HepG2 (cell line): ENCODE measurements around the gene STAT4. TPM values are rescaled to one million over a fixed set of nuclear protein-coding genes. Genes with fewer than 3 reads are reported as not detected.

Experiments
- ATAC-seq: fragments of 200-7000 bp; cut with Tn5 transposase; 3 replicates; pipeline ENCODE4 v1.9.1; 2020; ENCODE audit warnings: mild to moderate bottlenecking, moderate library complexity
- BruUV-seq: library from RNA; stranded (reverse); fragments of 400-500 nt; replicated peaks from 2 replicates; lab custom pipeline; 2021; lab: Mats Ljungman, UMichigan
- CTCF ChIA-PET: fragments of 300-600 bp; formaldehyde crosslinking; extraction: SDS; loops from one replicate; lab custom pipeline; 2021; ENCODE audit warnings: low total read pairs, inconsistent platforms, low intra/inter-chr PET ratio; lab: Yijun Ruan, JAX
- POLR2A ChIA-PET: fragments of 350-600 bp; sonication (Branson Sonifier 250); formaldehyde crosslinking; loops from one replicate; lab custom pipeline; 2020; ENCODE audit warnings: antibody characterized with exemption, inconsistent platforms; lab: Yijun Ruan, JAX
- DNase-seq: peaks from one replicate; pipeline ENCODE4 v3.0.0-alpha.2; 2015; ENCODE audit warnings: low spot score
- FAIRE-seq: peaks from 3 replicates; lab custom pipeline; 2011; peaks lifted over from hg19 to GRCh38; lab: Jason Lieb, UNC
- H2AFZ ChIP-seq: one replicate; pipeline ENCODE4 v1.6.1; 2011; ENCODE audit warnings: low read length, inconsistent platforms
- H3K27ac ChIP-seq: fragments of 300-600 bp; 3 replicates; pipeline ENCODE4 v1.8.0; 2011; ENCODE audit warnings: mixed run types, mild to moderate bottlenecking, mixed read lengths, low read length, inconsistent platforms; ENCODE audit not compliant: insufficient read depth; ENCODE audit errors: extremely low read length
- H3K27me3 ChIP-seq, 2 experiments: fragments of 200-600 bp in 1 of 2; 2 replicates in 1 of 2; 3 replicates in 1 of 2; pipeline versions ENCODE4 v1.6.0 to v1.8.0; 2011; ENCODE audit warnings: low read length in 2 of 2, mild to moderate bottlenecking in 2 of 2, moderate library complexity in 2 of 2, inconsistent platforms in 1 of 2; ENCODE audit not compliant: insufficient read depth in 2 of 2, control insufficient read depth in 1 of 2
- H3K36me3 ChIP-seq, 2 experiments: fragments of 200-600 bp in 1 of 2; replicated peaks in 1 of 2; 2 replicates in 1 of 2; 3 replicates in 1 of 2; pipeline versions ENCODE4 v1.5.1 to v1.8.0; 2011; ENCODE audit warnings: low read length in 2 of 2, inconsistent platforms in 1 of 2; ENCODE audit not compliant: insufficient read depth in 2 of 2, control insufficient read depth in 1 of 2
- H3K4me1 ChIP-seq: 2 replicates; pipeline ENCODE4 v1.5.1; 2012; ENCODE audit warnings: low read length, inconsistent platforms; ENCODE audit not compliant: insufficient read depth
- H3K4me2 ChIP-seq: 2 replicates; pipeline ENCODE4 v1.6.0; 2011; ENCODE audit warnings: low read depth, low read length, inconsistent platforms
- H3K4me3 ChIP-seq, 3 experiments: fragments of 200-600 bp in 1 of 3; sonication (generic), shearing (Covaris generic) in 1 of 3; replicated peaks in 1 of 3; 2 replicates each; pipeline ENCODE4 v1.5.1; 2011 to 2016; ENCODE audit warnings: low read length in 3 of 3, inconsistent platforms in 2 of 3, low read depth in 2 of 3, mild to moderate bottlenecking in 2 of 3, control low read depth in 1 of 3, mixed read lengths in 1 of 3; ENCODE audit not compliant: insufficient read depth in 1 of 3
- H3K79me2 ChIP-seq: one replicate; pipeline ENCODE4 v1.6.1; 2011; ENCODE audit warnings: low read length, inconsistent platforms; ENCODE audit not compliant: insufficient read depth
- H3K9ac ChIP-seq: 2 replicates; pipeline ENCODE4 v1.6.0; 2011; ENCODE audit warnings: mild to moderate bottlenecking, low read depth, low read length, inconsistent platforms; ENCODE audit not compliant: insufficient read depth
- H3K9me3 ChIP-seq: 2 replicates; pipeline ENCODE4 v1.5.1; 2012; ENCODE audit warnings: mild to moderate bottlenecking, low read length
- H4K20me1 ChIP-seq: 2 replicates; pipeline ENCODE4 v1.6.0; 2011; ENCODE audit warnings: inconsistent platforms, mild to moderate bottlenecking, low read length, moderate library complexity; ENCODE audit not compliant: insufficient read depth
- ARNT2 ChIP-seq: sonication (generic); formaldehyde crosslinking; IDR thresholded peaks from 2 replicates; pipeline ENCODE4 v1.8.0; 2022; ENCODE audit warnings: mild to moderate bottlenecking, low read depth, missing genetic modification reagents, moderate library complexity
- ATRX ChIP-seq: sonication (generic); formaldehyde crosslinking; IDR thresholded peaks from 2 replicates; pipeline ENCODE4 v1.4.0; 2020; ENCODE audit warnings: missing genetic modification reagents, borderline replicate concordance
- GMEB1 ChIP-seq: sonication (generic); formaldehyde crosslinking; IDR thresholded peaks from 2 replicates; pipeline ENCODE4 v1.5.1; 2020; ENCODE audit warnings: missing genetic modification reagents, mild to moderate bottlenecking, borderline replicate concordance
- MYPOP ChIP-seq: sonication (generic); formaldehyde crosslinking; IDR thresholded peaks from 2 replicates; pipeline ENCODE4 v1.8.1; 2023; ENCODE audit warnings: mild to moderate bottlenecking, moderate library complexity, missing genetic modification reagents
- SIX4 ChIP-seq: sonication (generic); formaldehyde crosslinking; IDR thresholded peaks from 2 replicates; pipeline ENCODE4 v1.4.0; 2020; ENCODE audit warnings: missing genetic modification reagents
- SNAI1 ChIP-seq: sonication (generic); formaldehyde crosslinking; IDR thresholded peaks from 2 replicates; pipeline ENCODE4 v1.5.0; 2020; ENCODE audit warnings: mild to moderate bottlenecking, missing genetic modification reagents, borderline replicate concordance
- SP5 ChIP-seq: IDR thresholded peaks from 2 replicates; pipeline ENCODE4 v1.6.1; 2016; ENCODE audit warnings: low read depth, borderline replicate concordance
- SPEN ChIP-seq: sonication (generic); formaldehyde crosslinking; IDR thresholded peaks from 2 replicates; pipeline ENCODE4 v1.5.1; 2020; ENCODE audit warnings: low read depth, mild to moderate bottlenecking, missing genetic modification reagents
- STAT6 ChIP-seq: sonication (generic); formaldehyde crosslinking; IDR thresholded peaks from 2 replicates; pipeline ENCODE4 v1.4.0; 2020; ENCODE audit warnings: missing genetic modification reagents, mild to moderate bottlenecking, borderline replicate concordance
- ZBTB7B ChIP-seq: sonication (generic); formaldehyde crosslinking; IDR thresholded peaks from 2 replicates; pipeline ENCODE4 v1.4.0; 2020; ENCODE audit warnings: missing genetic modification reagents
- ZMYM2 ChIP-seq: sonication (generic); formaldehyde crosslinking; IDR thresholded peaks from 2 replicates; pipeline ENCODE4 v1.8.0; 2022; ENCODE audit warnings: mild to moderate bottlenecking, missing genetic modification reagents
- ZNF597 ChIP-seq: sonication (generic); formaldehyde crosslinking; IDR thresholded peaks from 2 replicates; pipeline ENCODE4 v1.5.0; 2020; ENCODE audit warnings: missing genetic modification reagents
- ZSCAN22 ChIP-seq: sonication (generic); formaldehyde crosslinking; IDR thresholded peaks from 2 replicates; pipeline ENCODE4 v1.4.0; 2020; ENCODE audit warnings: mild to moderate bottlenecking, missing genetic modification reagents
- WGBS: methylation state at CpG from one replicate; pipeline ENCODE4 v1.1.6; 2017; ENCODE audit warnings: low lambda C conversion rate; 5-methylcytosine and 5-hydroxymethylcytosine counted together
- in situ Hi-C: cut with HindIII; loops from 2 replicates; pipeline ENCODE4 v1.10.0; 2017; ENCODE audit warnings: low pct_unique_long_range_greater_than_20kb; ENCODE audit not compliant: extremely low pct_ligation_motif_present
- intact Hi-C: fragments of 100-400 bp; cut with micrococcal nuclease; formaldehyde crosslinking; loops from one replicate; pipeline ENCODE4 v1.10.0; 2022; ENCODE audit not compliant: unreplicated experiment
- polyA plus RNA-seq, 8 experiments: library from polyadenylated mRNA; depleted of rRNA in 3 of 8; stranded (reverse) in 7 of 8; unstranded in 1 of 8; fragments of >200 nt; fragmentation: Illumina TruSeq in 4 of 8; extraction: Trizol in 4 of 8; gene quantifications; 2 replicates each; pipeline versions ENCODE4 v1.2.1 to v1.2.3, GENCODE V29; 2011 to 2016; ENCODE audit warnings: low read depth in 4 of 8, missing spikeins in 1 of 8, mixed read lengths in 1 of 8; ENCODE audit not compliant: insufficient read depth in 1 of 8
- total RNA-seq, 5 experiments: library from RNA; depleted of rRNA; stranded (reverse); fragments of >200 nt; fragmentation: Illumina TruSeq; extraction: Trizol; gene quantifications; 2 replicates each; pipeline ENCODE4 v1.2.3, GENCODE V29; 2016; ENCODE audit warnings: low read depth in 1 of 5

Gene STAT4
- total and polyA plus RNA-seq, 2 of the 13 experiments (the other 11 are each of a cell fraction or from before 2014, with no cell fraction given): 0.37 TPM; not detected in 1

GRCh38 chr2:191087311-191087710 lies 63.5 kb downstream of the STAT4 start:
- H2AFZ ChIP-seq: no peak overlapping the region
- no peaks in the 10 kb centered on the region; a peak in 1 of 5 replicates for H3K27me3 ChIP-seq
- no peaks in the 10 kb centered on the region for H3K9me3 ChIP-seq
- H3K4me3 ChIP-seq: no peak overlapping the region
- intact Hi-C loops (no loop called here), in situ Hi-C loops (no loop called here)
- CTCF ChIA-PET: no interaction called here
- no peaks in the 10 kb centered on the region for H3K4me1 ChIP-seq
- H3K9ac ChIP-seq: no peak overlapping the region
- no peaks in the 10 kb centered on the region for H4K20me1 ChIP-seq
- DNase-seq (no peak), FAIRE-seq (no peak), ATAC-seq (no peak)
- H3K4me2 ChIP-seq: no peak overlapping the region
- BruUV-seq: no TSS peak
- no peaks in the 10 kb centered on the region for H3K79me2 ChIP-seq
- no peak for TF ChIP-seq GMEB1 (CRISPR knock-in tag)
- no peak overlapping the region for H3K27ac ChIP-seq
- WGBS: 9% methylated on average over 2 of the region's 2 CpGs
- H3K36me3 ChIP-seq: no peaks in the 10 kb centered on the region
- POLR2A ChIA-PET: no interaction called here

GRCh38 chr2:191086706-191087105 lies 64.1 kb downstream of the STAT4 start:
- H3K27me3 ChIP-seq: no peaks in the 10 kb centered on the region
- POLR2A ChIA-PET: no interaction called here
- DNase-seq (no peak), ATAC-seq (no peak), FAIRE-seq (no peak)
- no peak overlapping the region for H3K9ac ChIP-seq
- no TSS peak for BruUV-seq
- H3K79me2 ChIP-seq: no peaks in the 10 kb centered on the region
- no peak overlapping the region for H3K4me3 ChIP-seq
- no peak overlapping the region for H3K4me2 ChIP-seq
- intact Hi-C loops (no loop called here), in situ Hi-C loops (no loop called here)
- no peaks in the 10 kb centered on the region for H3K36me3 ChIP-seq
- H3K9me3 ChIP-seq: no peaks in the 10 kb centered on the region
- CTCF ChIA-PET: no interaction called here
- H3K4me1 ChIP-seq: no peaks in the 10 kb centered on the region
- no peak overlapping the region for H2AFZ ChIP-seq
- H4K20me1 ChIP-seq: no peaks in the 10 kb centered on the region
- no peak overlapping the region for H3K27ac ChIP-seq
- TF ChIP-seq ARNT2 (no peak), SNAI1 (CRISPR knock-in tag) (no peak), STAT6 (CRISPR knock-in tag) (no peak), ATRX (CRISPR knock-in tag) (no peak), SP5 (CRISPR knock-in tag) (no peak), ZBTB7B (CRISPR knock-in tag) (no peak), MYPOP (CRISPR knock-in tag) (no peak), ZNF597 (CRISPR knock-in tag) (no peak), ZMYM2 (CRISPR knock-in tag) (no peak), ZSCAN22 (CRISPR knock-in tag) (no peak), SPEN (CRISPR knock-in tag) (no peak), SIX4 (CRISPR knock-in tag) (no peak)
